Islet of Langerhans (tissue), 1 donor: ENCODE results near the gene SFXN2.

ENCODE experiments used
- FAIRE-seq: peaks from one replicate; lab custom pipeline; 2011; peaks lifted over from hg19 to GRCh38; lab: Jason Lieb, UNC

SFXN2 gene

GRCh38 chr10:102777711-102778453, 63.4 kb downstream of the SFXN2 start:
- no peak for FAIRE-seq

GRCh38 chr10:102778781-102779180, 64.3 kb downstream of the SFXN2 start:
- FAIRE-seq: no peak

GRCh38 chr10:102779680-102780526, 65.5 kb downstream of the SFXN2 start:
- no peak for FAIRE-seq

GRCh38 chr10:102780527-102780808, 66.0 kb downstream of the SFXN2 start:
- FAIRE-seq: no peak

- no peak for FAIRE-seq
Measured at GRCh38 chr10:102781090-102781920, 66.9 kb downstream of the SFXN2 start.

- no peak for FAIRE-seq
Measured at GRCh38 chr10:102781921-102782557, 67.6 kb downstream of the SFXN2 start.

- FAIRE-seq: no peak
Measured at GRCh38 chr10:102782673-102783551, 68.5 kb downstream of the SFXN2 start.

- FAIRE-seq: no peak
Measured at GRCh38 chr10:102783568-102783967, 69.1 kb downstream of the SFXN2 start.

- FAIRE-seq: no peak
Measured at GRCh38 chr10:102785818-102786217, 71.4 kb downstream of the SFXN2 start.

- no peak for FAIRE-seq
Measured at GRCh38 chr10:102791754-102792395, 77.4 kb downstream of the SFXN2 start.
